Vagina (tissue), 2 donors: ENCODE results near the gene GLB1L2. TPM values are rescaled to one million over a fixed set of nuclear protein-coding genes. Genes with fewer than 3 reads are reported as not detected.
"Not testable (repeated sequence)": the region's sequence is repeated elsewhere in the genome, so short reads cannot be mapped to it uniquely, and the experiment has no call there.

Experiments used
- DNase-seq, 2 donors: peaks; one replicate each; pipeline ENCODE4 v3.0.0-alpha.2; 2017; ENCODE audit errors: extremely low spot score in 2 of 2
- H3K27ac ChIP-seq: fragments of 200-600 bp; sonication (generic); one replicate; pipeline ENCODE4 v1.5.1; 2019
- H3K27me3 ChIP-seq: fragments of 200-600 bp; sonication (generic); one replicate; pipeline ENCODE4 v1.5.1; 2019
- H3K36me3 ChIP-seq, 2 donors: fragments of 200-600 bp; sonication (generic); one replicate each; pipeline ENCODE4 v1.5.1; 2017 to 2019
- H3K4me1 ChIP-seq: fragments of 200-600 bp; sonication (generic); one replicate; pipeline ENCODE4 v1.5.1; 2019
- H3K4me3 ChIP-seq, 2 donors: fragments of 200-600 bp; sonication (generic); 1 replicate in 1 of 2; 2 replicates in 1 of 2; pipeline ENCODE4 v1.5.1; 2016 to 2019
- H3K9me3 ChIP-seq: fragments of 200-600 bp; sonication (generic); one replicate; pipeline ENCODE4 v1.5.1; 2019
- CTCF ChIP-seq, 3 experiments: fragments of 450-650 bp in 2 of 3; fragments of 200-600 bp in 1 of 3; sonication (generic) in 1 of 3; IDR thresholded peaks; one replicate each; pipeline ENCODE4 v1.5.1; 2017 to 2019; ENCODE audit warnings: antibody characterized with exemption in 3 of 3, mild to moderate bottlenecking in 2 of 3, moderate library complexity in 2 of 3
- POLR2A ChIP-seq, 2 donors: fragments of 450-650 bp; IDR thresholded peaks; one replicate each; pipeline ENCODE4 v1.6.1; 2017; ENCODE audit warnings: antibody characterized with exemption in 2 of 2, mild to moderate bottlenecking in 2 of 2, moderate library complexity in 2 of 2
- POLR2AphosphoS5 ChIP-seq, 2 donors: sonication (generic); formaldehyde crosslinking; IDR thresholded peaks; one replicate each; pipeline ENCODE4 v1.9.0; 2017; ENCODE audit warnings: antibody characterized with exemption in 2 of 2, mild to moderate bottlenecking in 2 of 2, low read depth in 1 of 2; ENCODE audit not compliant: insufficient read depth in 1 of 2
- intact Hi-C: fragments of 100-400 bp; cut with DNase I; formaldehyde crosslinking; loops from one replicate; pipeline ENCODE4 v1.15.1; 2023
- total RNA-seq: library from RNA; depleted of rRNA; stranded (reverse); fragments of >200 nt; gene quantifications from one replicate; pipeline ENCODE4 v1.2.3, GENCODE V29; 2016

Gene GLB1L2
- total RNA-seq: 2.0 TPM

DNA sequence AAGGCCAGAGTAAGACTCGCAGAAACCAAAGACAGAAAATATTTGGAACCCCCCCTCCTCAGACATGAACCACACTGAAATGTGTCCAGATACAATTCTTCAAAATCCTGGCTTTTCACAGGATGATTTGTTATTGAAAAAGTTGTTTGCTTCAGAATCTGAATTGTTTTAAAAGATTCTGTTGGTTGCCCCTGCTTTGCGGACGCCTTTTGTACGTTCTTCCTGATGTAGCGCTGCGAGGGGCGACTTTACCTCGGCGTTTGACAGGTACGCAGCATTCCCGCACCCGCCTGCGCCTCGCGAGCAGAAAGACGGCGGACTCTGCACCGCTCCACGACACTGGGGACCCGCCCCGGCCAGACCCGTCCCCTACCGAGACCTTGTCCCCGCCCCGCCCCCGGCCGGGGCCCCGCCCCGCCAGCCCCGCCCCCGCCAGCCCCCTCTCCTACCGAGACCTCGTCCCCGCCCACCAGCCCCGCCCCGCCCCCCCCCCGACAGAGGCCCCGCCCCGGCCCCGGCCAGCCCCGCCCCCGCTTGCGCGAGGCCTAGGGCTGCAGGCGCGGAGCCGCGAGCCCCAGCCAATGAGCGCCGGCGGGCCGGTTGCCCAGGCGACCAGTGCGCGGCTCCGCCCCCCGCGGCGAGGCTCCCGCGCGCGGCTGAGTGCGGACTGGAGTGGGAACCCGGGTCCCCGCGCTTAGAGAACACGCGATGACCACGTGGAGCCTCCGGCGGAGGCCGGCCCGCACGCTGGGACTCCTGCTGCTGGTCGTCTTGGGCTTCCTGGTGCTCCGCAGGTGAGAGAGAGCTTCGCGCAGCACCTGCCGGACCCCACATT is at the start of gene GLB1L2:
Gene GLB1L2, plus strand, starts transcription at position 635 of the 835 bp plus-strand sequence. Its CDS starts 74 bp downstream, at position 709.
- peak in 1 of 2 donors; percentile 74 for DNase-seq
- H3K36me3 ChIP-seq: no peaks in the 10 kb centered on the region
- no peaks in the 10 kb centered on the region for H3K27me3 ChIP-seq
- TF ChIP-seq POLR2AphosphoS5 (IDR thresholded peaks at IDR 0.05; ENCODE audit: insufficient read depth in 1 of 2, low read depth in 1 of 2) (peak in 1 of 2 donors; percentile 50), POLR2A (IDR thresholded peaks at IDR 0.05) (no peak)
- intact Hi-C loops: no loop called here
- no peak within 1 kb of the TSS for H3K27ac ChIP-seq
- peaks cover 22% of the 10 kb centered on the region for H3K4me1 ChIP-seq
- no peaks in the 10 kb centered on the region for H3K9me3 ChIP-seq
- H3K4me3 ChIP-seq: peak within 1 kb of the TSS; percentile 52 to 91

GRCh38 chr11:134282121-134283045 is 49.4 kb upstream of the GLB1L2 start:
- peak; percentile 74 to 77 for DNase-seq
- Histone ChIP-seq H3K27me3 (no peaks in the 10 kb centered on the region), H3K4me1 (peaks cover 2% of the 10 kb centered on the region), H3K9me3 (no peaks in the 10 kb centered on the region), H3K27ac (no peak overlapping the region), H3K4me3 (no peak overlapping the region), H3K36me3 (no peaks in the 10 kb centered on the region)
- TF ChIP-seq CTCF (IDR thresholded peaks at IDR 0.05): no peak
- intact Hi-C loops: no loop called here

- no peak overlapping the region for H3K27ac ChIP-seq
- no peaks in the 10 kb centered on the region for H3K36me3 ChIP-seq
- no peak for TF ChIP-seq POLR2A (IDR thresholded peaks at IDR 0.05)
- no peak for TF ChIP-seq CTCF (IDR thresholded peaks at IDR 0.05)
- no peak for TF ChIP-seq POLR2AphosphoS5 (IDR thresholded peaks at IDR 0.05; ENCODE audit: insufficient read depth in 1 of 2, low read depth in 1 of 2)
- H3K4me3 ChIP-seq: no peak overlapping the region
- peak; percentile 65 to 84 for DNase-seq
- H3K9me3 ChIP-seq: no peaks in the 10 kb centered on the region
- H3K27me3 ChIP-seq: no peaks in the 10 kb centered on the region
- intact Hi-C loops: no loop called here
- no peaks in the 10 kb centered on the region for H3K4me1 ChIP-seq
Measured at GRCh38 chr11:134283461-134284230, 48.1 kb upstream of the GLB1L2 start.

- intact Hi-C loops: not testable (repeated sequence)
Measured at GRCh38 chr11:134284349-134284748, 47.4 kb upstream of the GLB1L2 start.

DNA sequence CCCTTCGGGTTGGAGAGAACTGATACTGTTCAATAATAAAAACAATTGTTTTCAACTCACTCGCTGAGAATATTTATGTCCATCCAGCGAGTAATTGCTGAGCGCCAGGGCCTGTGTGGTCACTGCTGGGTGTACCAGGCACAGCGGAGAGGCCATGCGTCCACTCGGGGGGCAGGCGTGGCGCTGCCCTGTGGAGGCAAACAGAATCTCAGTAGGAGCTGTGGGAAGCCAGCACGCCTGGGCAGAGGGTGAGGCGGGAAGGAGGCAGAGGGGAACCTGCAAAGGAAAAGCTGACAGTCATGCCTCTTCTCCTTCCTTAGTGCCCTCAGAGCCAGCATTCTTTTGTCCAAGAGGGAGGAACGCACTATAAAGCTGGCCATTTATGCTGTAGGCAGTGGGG is 44.2 kb upstream of the GLB1L2 start:
- intact Hi-C loops: no loop called here
- Histone ChIP-seq H3K4me1 (no peaks in the 10 kb centered on the region), H3K4me3 (no peak overlapping the region), H3K9me3 (no peaks in the 10 kb centered on the region), H3K27me3 (no peaks in the 10 kb centered on the region), H3K27ac (no peak overlapping the region), H3K36me3 (no peaks in the 10 kb centered on the region)
- TF ChIP-seq POLR2A (IDR thresholded peaks at IDR 0.05): no peak
- no peak for TF ChIP-seq CTCF (IDR thresholded peaks at IDR 0.05)
- TF ChIP-seq POLR2AphosphoS5 (IDR thresholded peaks at IDR 0.05; ENCODE audit: insufficient read depth in 1 of 2, low read depth in 1 of 2): no peak
- peak; percentile 61 to 64 for DNase-seq

More at GRCh38 chr11:134284349-134284748, 47.4 kb upstream of the GLB1L2 start:
- H3K36me3 ChIP-seq, H3K4me1 ChIP-seq, H3K9me3 ChIP-seq, H3K4me3 ChIP-seq, H3K27ac ChIP-seq, H3K27me3 ChIP-seq: not testable (repeated sequence)
- DNase-seq: peak in 1 of 2 donors; percentile 5
